ENCODE results near the gene ZBTB8A.

DNA sequence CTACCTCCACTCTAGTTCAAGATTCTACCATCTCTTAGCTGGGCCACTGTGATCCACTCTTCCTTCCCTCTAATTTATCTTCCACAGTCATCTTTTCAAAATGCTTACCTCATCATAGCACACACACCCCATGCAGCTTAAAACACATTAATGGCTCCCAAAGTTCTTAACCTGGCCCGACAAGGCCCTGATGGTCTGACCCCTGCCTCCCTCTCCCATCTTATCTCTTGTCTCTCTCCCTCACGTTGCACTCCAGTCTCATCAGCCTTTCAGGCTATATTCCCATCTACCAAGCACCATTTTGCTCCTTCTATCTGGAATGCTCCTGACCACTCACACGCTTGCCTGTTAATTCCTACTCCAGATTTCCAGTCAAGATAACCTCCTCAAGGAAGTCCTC is 2.5 kb upstream of the ZBTB8A start:
- no peak for TF ChIP-seq POLR2A (IDR thresholded peaks at IDR 0.05)
- TF ChIP-seq, protein P1, sequence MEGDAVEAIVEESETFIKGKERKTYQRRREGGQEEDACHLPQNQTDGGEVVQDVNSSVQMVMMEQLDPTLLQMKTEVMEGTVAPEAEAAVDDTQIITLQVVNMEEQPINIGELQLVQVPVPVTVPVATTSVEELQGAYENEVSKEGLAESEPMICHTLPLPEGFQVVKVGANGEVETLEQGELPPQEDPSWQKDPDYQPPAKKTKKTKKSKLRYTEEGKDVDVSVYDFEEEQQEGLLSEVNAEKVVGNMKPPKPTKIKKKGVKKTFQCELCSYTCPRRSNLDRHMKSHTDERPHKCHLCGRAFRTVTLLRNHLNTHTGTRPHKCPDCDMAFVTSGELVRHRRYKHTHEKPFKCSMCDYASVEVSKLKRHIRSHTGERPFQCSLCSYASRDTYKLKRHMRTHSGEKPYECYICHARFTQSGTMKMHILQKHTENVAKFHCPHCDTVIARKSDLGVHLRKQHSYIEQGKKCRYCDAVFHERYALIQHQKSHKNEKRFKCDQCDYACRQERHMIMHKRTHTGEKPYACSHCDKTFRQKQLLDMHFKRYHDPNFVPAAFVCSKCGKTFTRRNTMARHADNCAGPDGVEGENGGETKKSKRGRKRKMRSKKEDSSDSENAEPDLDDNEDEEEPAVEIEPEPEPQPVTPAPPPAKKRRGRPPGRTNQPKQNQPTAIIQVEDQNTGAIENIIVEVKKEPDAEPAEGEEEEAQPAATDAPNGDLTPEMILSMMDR (IDR thresholded peaks at IDR 0.05) = no peak
- TF ChIP-seq POLR2AphosphoS5 (IDR thresholded peaks at IDR 0.05) = no peak

Data from transverse colon (tissue), 4 donors.